Measurements from ENCODE around the gene RNFT2.

Gene RNFT2

DNA sequence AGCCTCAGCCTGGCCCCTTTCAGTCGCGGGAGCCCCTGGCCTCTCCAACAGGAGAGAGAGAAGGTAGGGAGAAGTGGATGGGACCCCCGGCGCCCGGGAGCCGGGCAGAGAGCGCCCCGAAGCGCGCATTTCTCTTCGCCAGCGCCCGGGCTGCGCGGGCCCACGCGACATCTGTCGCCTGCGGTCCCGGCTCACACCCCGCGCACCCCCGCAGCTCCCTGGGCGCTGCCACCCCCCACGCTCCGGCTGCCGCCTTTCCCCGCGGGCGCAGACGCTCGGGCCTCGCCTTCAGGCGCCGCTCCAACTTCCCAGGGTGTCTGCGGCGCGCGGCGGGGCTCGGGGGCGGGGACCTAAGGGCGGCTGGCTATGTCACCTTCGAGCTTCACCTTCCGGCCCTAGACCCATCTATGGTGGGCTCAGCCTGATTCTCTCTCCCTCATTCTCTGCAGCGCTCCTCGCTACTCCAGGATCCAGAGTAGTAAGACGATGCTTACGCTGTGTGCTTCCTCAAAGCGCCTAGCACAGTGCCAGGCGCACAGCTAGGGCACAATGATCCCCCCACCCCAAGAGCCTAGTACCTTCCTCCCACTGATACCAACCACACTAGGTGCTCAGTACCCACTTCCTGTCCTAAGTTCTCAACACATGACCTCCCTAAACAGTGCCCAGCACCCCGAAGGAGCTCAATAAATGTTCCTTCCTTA is 141.5 kb downstream of the RNFT2 start:
- DNase-seq (ENCODE audit: low spot score), result no peak

DNA sequence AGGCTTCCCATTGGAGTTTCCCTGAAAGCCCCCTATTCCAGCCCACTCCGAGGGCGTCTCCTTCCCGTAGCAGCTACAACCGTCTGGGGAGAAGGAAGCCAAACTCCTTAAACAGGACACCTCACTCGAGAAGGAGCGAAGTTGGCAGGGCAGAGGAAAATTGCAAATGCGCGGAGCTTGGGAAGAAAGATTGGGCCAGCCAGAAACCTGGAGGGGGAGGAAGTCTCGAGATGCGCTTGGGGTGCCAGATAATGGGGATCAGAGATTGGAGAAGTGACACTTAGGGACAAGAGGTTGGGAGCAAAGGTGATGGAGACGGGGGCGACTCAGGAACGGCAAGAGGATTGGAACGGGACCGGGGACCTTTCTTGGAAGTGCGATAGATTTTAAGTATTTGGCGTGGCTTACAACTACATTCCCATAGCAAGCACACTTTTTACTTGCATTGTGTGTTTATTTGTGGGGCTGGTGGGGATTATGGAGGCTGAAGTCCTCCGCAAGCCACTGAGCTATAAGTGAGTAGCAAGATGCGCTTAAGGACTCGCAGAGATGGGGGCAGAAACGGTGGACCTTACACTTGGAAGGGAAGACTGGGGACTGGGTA is 142.2 kb downstream of the RNFT2 start:
- no peak for DNase-seq (ENCODE audit: low spot score)

DNA sequence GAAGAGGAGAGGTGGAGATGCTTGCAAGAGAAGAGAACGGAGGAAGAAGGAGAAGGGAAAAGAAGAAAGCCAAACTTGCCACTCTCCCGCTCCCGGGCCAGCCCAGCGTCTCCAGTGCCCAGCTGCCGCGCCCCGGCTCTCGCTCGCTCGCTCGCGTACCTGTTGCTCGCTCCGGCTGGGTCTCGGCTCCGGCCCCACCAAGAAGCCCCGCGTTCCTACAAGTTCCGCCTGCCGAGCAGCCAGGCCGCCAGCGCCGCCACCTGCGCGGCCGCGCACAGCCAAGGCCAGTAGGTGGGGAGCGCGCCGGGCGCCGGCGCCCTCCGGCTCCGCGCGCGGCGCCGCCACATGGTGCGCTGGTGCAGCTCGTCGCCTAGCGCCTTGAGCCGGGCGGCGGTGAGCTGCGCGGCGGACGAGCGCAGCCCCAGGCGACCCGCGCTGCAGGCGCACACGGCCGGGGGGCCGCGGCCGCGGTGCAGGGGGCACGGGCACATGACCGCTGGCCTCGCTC is 142.8 kb downstream of the RNFT2 start:
- peak; percentile 39 for DNase-seq (ENCODE audit: low spot score)

DNA sequence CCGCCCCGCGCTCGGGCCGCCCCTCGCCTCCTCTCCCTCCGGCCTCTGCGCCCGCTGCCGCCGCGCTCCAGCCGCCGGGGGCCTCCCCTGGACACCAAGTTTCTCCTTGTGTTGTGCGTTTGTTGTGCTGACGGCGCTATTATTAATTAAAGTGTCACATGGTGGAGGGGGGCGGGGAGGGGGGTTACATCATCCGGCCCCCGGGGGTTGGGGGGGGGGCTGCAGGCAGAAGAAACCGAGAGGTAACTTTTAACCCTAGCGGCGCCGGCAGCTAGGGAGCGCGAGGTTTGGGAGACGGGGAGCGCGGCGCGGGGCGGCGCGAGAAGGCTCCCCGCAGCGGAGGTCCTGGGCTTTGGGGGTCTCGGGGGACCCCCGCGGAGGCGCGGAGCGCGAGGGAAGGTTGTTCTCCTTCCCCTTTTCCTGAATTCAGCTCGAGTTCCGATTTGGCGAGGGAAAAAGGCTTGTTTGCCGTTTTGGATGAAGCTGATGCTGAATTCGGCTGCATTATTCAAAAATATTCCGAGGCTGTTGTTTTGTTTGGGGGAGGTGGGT is 143.3 kb downstream of the RNFT2 start, which contains the start of gene HRK:
Gene HRK, minus strand, starts transcription at position 117 of the 552 bp plus-strand sequence. CDS start 134 bp downstream, outside the sequence.
- DNase-seq (ENCODE audit: low spot score), result no peak

DNA sequence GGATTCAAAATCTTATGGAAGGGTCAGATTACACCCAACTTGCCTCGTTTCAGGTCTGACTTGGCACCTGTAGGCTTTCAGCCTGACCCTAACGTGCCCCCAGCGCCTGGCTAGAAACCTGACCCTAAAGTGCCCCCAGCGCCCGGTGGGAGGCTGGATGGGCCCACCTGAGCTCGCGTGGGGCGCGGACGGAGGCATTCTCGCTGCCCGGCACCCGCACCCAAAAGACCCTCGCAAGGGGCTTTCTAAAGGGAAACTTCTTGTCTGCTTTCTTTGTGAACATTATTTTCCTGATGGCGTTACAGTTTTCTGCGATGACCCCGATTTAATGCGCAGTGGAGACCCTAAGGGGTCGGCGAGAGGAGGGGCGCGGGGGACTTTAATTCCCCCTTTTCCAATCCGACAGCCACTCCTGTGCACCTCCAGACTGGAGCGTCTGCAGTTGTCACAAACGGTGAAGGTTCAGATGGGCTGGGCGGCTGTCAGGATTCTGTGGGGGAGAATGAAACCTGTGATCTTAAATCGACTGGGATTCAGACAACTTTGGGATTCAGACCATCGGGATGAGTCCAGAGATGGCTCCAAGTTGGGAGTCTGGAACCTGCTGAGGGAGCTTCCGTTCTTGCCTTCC is 143.9 kb downstream of the RNFT2 start:
- DNase-seq (ENCODE audit: low spot score), result no peak

DNA sequence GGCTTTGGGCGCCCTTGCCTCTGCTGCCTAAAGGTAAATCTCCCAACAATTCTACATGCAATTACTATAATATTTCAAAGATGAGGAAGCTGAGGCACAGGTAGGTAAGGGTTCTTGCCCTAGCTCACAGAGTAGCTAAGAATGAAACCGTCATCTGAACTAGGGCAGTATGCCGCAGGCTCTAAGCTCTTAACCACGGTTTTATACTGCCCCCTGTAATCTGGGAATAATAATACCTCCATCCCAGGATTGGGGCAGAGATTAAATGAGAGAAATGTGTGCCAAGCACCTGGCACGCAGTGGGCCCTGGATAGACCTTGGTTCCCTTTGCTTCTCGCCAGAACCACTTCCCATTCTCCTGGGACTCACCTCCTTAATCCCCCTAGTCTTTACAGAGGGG is 144.6 kb downstream of the RNFT2 start:
- DNase-seq (ENCODE audit: low spot score), result peak; percentile 61

DNA sequence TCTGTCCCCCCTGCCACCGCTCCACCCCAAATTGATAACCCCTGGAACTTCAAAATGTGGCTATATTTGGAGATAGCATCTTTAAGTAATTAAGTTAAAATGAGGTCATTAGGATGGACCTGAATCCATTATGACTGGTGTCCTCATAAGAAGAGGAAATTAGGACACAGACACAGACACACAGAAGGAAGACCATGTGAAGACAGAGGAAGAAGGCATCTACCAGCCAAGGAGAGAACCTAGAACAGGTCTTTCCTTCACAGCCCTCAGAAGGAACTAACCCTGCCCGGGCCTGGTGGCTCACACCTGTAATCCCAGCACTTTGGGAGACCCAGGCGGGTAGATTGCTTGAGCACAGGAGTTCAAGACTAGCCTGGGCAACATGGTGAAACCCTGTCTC is 146.8 kb downstream of the RNFT2 start:
- no peak for DNase-seq (ENCODE audit: low spot score)

DNA sequence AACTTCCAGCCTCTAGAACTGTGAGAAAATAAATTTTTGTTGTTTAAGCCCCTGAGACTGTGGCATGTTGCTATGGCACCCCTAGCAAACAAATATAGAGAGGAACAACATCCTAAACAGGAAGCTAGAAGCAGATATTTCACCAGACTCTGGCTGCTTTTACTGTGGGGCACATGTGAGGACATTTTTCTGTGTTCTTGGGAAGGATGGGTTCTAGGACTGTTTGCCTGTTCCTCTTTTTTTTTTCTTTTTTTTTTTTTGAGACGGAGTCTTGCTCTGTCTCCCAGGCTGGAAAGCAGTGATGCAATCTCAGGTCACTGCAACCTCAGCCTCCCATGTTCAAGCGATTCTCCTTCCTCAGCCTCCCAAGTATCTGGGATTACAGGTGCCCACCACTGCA is 147.4 kb downstream of the RNFT2 start:
- DNase-seq (ENCODE audit: low spot score), result no peak

DNA sequence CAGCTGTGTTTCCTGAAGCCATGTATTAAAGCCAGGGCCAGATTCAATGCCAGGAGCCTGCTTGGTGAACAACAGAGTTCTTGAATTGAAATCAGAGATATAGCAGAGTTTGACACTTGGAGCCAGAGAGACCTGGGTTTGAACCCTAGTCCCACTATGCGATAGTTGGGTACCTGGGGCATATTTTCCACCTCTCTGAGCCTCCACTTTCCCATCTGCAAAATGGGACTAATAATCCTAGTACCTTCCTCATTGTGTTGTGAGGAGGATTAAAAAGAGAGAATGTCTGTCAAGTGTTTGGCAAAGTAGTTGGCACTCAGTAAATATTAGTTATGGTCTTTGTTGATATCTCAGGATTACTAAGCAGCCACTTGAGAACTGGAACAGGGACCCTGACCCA is 149.1 kb downstream of the RNFT2 start:
- DNase-seq (ENCODE audit: low spot score), result no peak

DNA sequence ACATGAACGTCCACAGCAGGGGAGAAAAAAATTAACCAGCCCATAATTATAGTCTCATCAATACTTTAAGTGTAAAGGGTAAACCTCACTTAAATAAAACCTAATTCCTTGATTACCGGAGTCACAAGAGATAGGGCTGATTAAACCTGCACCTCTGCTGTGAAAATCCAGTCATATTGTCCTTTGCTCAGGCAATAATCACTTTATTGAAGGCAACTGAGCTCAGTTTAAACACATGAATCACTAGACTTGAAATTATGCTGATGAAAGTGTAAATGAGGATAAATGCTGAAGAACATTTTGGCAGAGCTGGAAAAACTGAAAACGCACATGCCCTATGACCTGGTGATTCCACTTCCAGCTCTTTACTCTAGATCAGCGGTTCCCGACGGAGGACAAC is 149.8 kb downstream of the RNFT2 start:
- no peak for DNase-seq (ENCODE audit: low spot score)

DNA sequence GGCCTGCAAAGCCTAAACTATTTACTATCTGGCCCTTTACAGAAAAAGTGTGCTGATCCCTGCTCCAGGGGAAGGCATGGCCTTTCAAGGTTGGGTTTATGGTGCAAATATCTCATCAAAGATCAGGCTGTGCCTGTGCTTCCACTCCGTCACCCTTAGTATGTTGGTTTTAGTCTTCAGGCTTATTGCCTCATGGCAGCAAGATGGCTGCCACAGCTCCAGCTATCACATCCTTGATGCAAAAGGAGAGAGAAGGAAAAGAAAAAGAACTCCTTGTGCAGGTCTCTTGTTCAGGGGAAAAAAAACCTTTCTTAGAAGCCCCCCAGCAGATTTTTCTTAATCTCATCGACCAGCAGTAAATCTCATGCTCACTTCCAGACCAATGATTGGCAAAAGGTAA is 152.2 kb downstream of the RNFT2 start:
- DNase-seq (ENCODE audit: low spot score), result no peak

DNA sequence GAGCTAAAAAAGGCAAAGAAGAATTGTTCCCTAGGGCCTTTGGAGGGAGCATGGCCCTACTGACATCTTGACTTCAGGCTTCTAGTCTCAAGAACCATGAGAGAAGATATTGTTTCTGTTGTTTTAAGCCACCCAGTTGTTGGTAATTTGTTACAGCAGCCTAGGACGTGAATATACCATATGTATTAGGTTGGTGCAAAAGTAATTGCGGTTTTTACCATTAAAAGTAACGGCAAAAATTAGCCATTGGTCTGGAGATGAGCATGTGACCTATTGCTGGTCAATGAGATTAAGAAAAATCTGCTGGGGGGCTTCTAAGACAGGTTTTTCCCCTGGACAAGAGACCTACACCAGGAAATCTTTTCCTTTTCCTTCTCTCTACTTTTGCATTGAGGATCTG is 152.9 kb downstream of the RNFT2 start:
- DNase-seq (ENCODE audit: low spot score), result no peak

DNA sequence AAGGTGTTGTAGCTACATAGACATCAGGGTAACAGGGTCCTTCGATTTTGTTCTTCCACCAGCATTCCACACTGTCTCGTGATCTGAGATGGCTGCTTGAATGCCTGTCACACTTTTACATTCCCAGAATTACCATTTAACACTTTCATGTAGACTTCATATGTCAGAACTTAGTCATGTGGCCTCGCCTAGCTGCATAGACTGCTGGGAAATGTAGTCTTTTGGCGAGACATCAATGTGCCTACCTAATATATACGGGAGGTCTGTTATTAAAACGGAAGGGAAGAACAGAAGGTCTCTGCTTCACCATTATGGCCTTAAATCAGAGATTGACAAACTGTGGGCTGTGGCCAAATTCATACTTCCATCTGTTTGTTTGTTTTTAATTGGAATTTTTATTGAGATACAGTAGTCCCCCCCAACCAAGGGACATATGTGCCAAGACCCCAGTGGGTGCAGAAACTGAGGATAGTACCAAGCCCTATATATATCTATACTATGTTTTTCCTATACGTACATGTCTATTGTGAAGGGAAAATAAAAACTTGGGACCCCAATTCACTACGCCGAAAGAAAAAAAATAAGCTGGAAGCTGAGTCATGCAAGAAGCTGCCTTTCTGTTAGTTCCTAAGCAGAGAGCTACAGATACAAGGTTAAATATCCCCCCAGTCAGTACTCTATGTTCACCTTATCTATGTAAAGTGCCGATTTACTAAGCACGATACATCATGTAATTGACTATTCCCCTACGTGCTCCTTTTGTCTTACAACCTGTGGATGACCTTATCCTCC is 154.4 kb downstream of the RNFT2 start:
- DNase-seq (ENCODE audit: low spot score), result no peak

DNA sequence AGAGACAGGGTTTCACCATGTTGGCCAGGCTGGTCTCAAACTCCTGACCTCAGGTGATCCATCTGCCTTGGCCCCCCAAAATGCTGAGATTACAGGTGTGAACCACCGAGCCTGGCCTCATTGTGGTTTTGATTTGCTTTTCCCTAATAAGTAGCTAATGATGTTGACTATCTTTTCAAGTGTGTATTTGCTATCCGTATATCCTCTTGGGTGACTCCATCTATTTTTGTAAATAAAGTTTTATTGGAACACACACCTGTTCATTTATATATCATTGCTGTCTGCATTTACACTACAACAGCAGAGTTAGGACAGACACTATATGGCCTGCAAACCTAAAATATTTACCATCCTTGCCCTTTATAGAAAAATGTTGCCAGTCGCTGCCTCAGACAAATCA is 156.8 kb downstream of the RNFT2 start:
- no peak for DNase-seq (ENCODE audit: low spot score)

DNA sequence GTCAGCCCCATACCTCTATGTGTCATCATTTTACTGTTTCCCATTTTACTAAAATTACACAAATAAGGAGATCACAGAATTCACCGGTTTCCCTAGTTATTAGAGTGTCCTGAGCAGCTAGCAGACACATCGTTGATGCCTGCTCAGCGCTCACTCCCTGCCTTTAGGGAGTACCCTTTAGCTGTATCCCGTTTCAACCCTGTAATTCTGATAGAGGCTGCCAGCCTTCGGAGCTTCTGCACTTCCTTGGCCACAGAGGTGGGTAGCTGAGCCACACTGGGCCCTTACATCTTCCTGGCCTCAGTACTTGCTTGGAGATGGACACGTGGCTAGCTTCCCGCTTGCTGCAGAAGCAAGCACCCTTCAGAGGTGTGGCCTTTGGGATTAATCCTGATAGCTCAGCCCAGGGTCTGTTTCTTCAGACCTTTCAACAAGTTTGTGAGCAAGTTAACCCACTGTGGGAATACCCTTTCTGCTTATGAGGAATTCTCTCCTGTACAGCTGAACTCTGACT is 158.4 kb downstream of the RNFT2 start:
- no peak for DNase-seq (ENCODE audit: low spot score)

DNA sequence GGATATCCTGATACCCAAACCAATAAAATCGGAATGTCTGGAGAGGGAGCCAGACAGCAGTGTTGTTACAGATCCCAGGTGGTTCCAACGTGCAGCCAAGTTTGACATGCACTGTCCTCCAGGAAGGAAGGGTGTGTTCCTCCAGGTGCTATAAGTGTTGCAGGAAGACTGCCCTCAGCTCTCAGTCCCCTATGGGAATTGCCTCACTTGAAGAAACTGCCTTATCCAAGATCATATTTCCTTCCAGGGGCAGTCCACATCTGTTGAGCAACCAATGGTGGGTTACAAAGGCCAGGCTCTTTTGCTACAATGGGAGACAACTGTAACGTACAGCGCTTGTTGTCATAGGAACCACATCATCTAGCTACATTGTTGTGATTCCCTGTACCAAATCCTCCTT is 159.4 kb downstream of the RNFT2 start:
- DNase-seq (ENCODE audit: low spot score), result no peak

DNA sequence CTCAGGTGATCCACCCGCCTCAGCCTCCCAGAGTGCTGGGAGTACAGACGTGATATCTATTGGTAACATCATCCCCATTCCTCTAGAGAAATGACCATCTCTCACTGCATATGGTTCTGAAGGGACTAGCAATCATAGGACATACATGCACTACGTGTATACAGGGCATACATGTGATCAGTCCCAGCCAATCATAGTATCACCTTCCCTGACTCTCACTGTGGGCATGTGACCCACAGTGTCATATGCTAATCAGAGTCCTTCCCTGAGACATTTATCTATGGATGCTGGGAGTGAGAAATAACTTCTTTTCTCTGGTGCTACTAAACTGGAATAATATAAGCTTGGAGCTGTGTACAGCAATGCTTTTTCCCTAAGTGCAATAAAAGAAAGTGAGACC is 160.6 kb downstream of the RNFT2 start:
- no peak for DNase-seq (ENCODE audit: low spot score)

DNA sequence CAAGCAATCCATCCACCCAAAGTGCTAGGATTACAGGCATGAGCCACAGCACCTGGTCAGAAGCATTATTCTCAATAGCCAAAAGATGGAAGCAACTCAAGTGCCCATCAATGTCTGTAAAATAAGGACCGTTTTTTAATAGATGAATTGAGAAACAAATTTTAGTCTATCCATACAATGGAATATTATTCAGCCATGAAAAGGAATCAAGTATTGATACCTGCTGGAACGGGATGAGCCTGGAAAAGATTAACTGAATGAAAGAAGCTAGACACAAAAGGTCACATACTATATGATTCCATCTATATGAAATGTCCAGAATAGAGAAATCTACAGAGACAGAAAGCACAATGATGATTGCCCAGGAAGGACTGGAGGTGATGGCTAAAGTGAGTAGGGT is 163.5 kb downstream of the RNFT2 start:
- DNase-seq (ENCODE audit: low spot score), result no peak

Data from AG08395 (cell line).